ENCODE data around the gene GALNT12.

The GALNT12 gene

GRCh38 chr9:98882569-98882923, 75.1 kb downstream of the GALNT12 start:
- no peak for DNase-seq

GRCh38 chr9:98883276-98883675, 75.8 kb downstream of the GALNT12 start:
- no peak for DNase-seq

- DNase-seq: no peak
Measured at GRCh38 chr9:98884849-98885248, 77.4 kb downstream of the GALNT12 start.

GRCh38 chr9:98885575-98886295, 78.3 kb downstream of the GALNT12 start:
- no peak for DNase-seq

- DNase-seq: no peak
Measured at GRCh38 chr9:98886691-98887229, 79.3 kb downstream of the GALNT12 start.

GRCh38 chr9:98887918-98888510, 80.5 kb downstream of the GALNT12 start:
- no peak for DNase-seq

- no peak for DNase-seq
Measured at GRCh38 chr9:98888801-98889421, 81.4 kb downstream of the GALNT12 start.

GRCh38 chr9:98890256-98890655, 82.8 kb downstream of the GALNT12 start:
- DNase-seq: peak; percentile 2

- DNase-seq: no peak
Measured at GRCh38 chr9:98892288-98892687, 84.8 kb downstream of the GALNT12 start.

GRCh38 chr9:98892690-98893089, 85.2 kb downstream of the GALNT12 start:
- no peak for DNase-seq

GRCh38 chr9:98894171-98894570, 86.7 kb downstream of the GALNT12 start:
- DNase-seq: no peak

- no peak for DNase-seq
Measured at GRCh38 chr9:98894761-98895160, 87.3 kb downstream of the GALNT12 start.

- DNase-seq: no peak
Measured at GRCh38 chr9:98896632-98897031, 89.2 kb downstream of the GALNT12 start.

- no peak for DNase-seq
Measured at GRCh38 chr9:98897745-98898144, 90.3 kb downstream of the GALNT12 start.

GRCh38 chr9:98899408-98900056, 92.1 kb downstream of the GALNT12 start:
- no peak for DNase-seq
